ENCODE data around the gene PKNOX1. TPM values are rescaled to one million over a fixed set of nuclear protein-coding genes. Genes with fewer than 3 reads are reported as not detected.

The PKNOX1 gene
- total RNA-seq, 1 experiment from 2014 or later, result 43.4 TPM

DNA sequence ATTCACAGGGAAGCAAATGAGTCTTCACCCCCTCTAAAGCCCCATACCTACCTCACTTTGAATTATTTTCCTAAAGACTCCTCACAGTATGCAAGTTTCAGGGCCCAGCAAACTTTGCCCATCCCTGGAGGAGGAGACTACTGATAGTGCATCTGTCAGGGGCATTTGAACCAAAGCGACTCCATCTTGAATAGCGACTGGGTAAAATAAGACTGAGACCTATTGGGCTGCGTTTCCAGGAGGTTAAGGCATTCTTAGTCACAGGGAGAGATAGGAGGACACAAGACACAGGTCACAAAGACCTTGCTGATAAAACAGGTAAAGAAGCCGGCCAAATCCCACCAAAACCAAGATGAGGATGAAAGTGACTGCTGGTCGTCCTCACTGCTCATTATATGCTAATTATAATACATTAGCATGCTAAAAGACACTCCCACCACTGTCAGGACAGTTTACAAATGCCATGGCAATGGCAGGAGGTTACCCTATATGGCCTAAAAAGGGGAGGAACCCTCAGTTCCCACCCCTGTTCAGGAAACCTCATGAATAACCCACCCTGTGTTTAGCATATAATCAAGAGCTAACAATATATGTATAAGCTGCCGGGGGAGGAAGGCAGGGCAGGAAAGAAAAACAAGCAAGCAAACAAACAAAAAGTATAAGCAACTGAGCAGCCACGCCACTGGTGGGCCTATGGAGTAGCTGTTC is 3.3 kb upstream of the PKNOX1 start:
- peak; percentile 31 for DNase-seq
- H3K4me3 Mint-ChIP-seq, result no peak overlapping the region
- H3K4me1 ChIP-seq (ENCODE audit: insufficient read depth, low read length), result peaks cover 3% of the 10 kb centered on the region; the same call in 1 of the 2 replicates
- peak overlapping the region; percentile 21 for H3K27ac ChIP-seq (ENCODE audit: insufficient read length, low read depth, low read length)
- H3K14ac ChIP-seq (ENCODE audit: insufficient read depth, low read length), result no peak overlapping the region
- no peak overlapping the region for H3K18ac ChIP-seq (ENCODE audit: insufficient read length, low read depth, low read length)
- no peaks in the 10 kb centered on the region for H4K20me1 ChIP-seq (ENCODE audit: control insufficient read depth, insufficient read depth, insufficient read length)
- H2BK12ac ChIP-seq (ENCODE audit: insufficient read length, low read depth, low read length), result peak overlapping the region; percentile 83
- peaks cover 2 to 5% (median 3%) of the 10 kb centered on the region in 3 experiments; a peak in 2 of 7 replicates for H3K36me3 Mint-ChIP-seq (ENCODE audit: insufficient read depth in 1 of 3, low read depth in 3 of 3)
- no peak overlapping the region for H2BK120ac ChIP-seq (ENCODE audit: low read depth, low read length, poor library complexity, severe bottlenecking)
- H3K9ac ChIP-seq (ENCODE audit: extremely low read depth, insufficient read length, low read length), result no peak overlapping the region
- H4K91ac ChIP-seq (ENCODE audit: insufficient read length, low read depth, low read length), result no peak overlapping the region
- no CpG with 5 or more reads among the region's 7 CpGs for WGBS (ENCODE audit: extremely low coverage, insufficient read length, low lambda C conversion rate)
- peaks cover 4% of the 10 kb centered on the region for H3K23me2 ChIP-seq (ENCODE audit: insufficient read length, low read depth, low read length, poor library complexity, severe bottlenecking)
- H3K9me3 ChIP-seq (ENCODE audit: control insufficient read depth, low read depth, low read length), result no peaks in the 10 kb centered on the region
- H3K79me2 ChIP-seq (ENCODE audit: insufficient read depth, low read length), result peaks cover 3% of the 10 kb centered on the region; the same call in 1 of the 2 replicates
- TF ChIP-seq CTCF (conservative IDR thresholded peaks at IDR 0.05), result no peak
- H2BK15ac ChIP-seq (ENCODE audit: low read depth, low read length), result no peak overlapping the region
- peaks cover 32 to 33% of the 10 kb centered on the region in 2 experiments for H3K4me1 Mint-ChIP-seq
- no peak overlapping the region for H2BK5ac ChIP-seq (ENCODE audit: insufficient read length, low read length)
- H3K27me3 Mint-ChIP-seq (ENCODE audit: low read depth), result no peaks in the 10 kb centered on the region
- H3K4me2 ChIP-seq (ENCODE audit: insufficient read depth, insufficient read length, low read length), result no peak overlapping the region
- no peak overlapping the region for H3K56ac ChIP-seq (ENCODE audit: insufficient read length, low read depth, low read length)
- H2BK20ac ChIP-seq (ENCODE audit: low read depth, low read length, poor library complexity, severe bottlenecking), result no peak overlapping the region
- H2AK5ac ChIP-seq (ENCODE audit: insufficient read length, low read length), result no peak overlapping the region
- no peak overlapping the region for H3K23ac ChIP-seq (ENCODE audit: insufficient read length, low read depth, low read length)
- no peaks in the 10 kb centered on the region for H3K79me1 ChIP-seq (ENCODE audit: insufficient read depth, low read depth, low read length, poor library complexity, severe bottlenecking)
- no peak overlapping the region for H4K5ac ChIP-seq (ENCODE audit: insufficient read length, low read depth, low read length)
- no peak overlapping the region for H3T11ph ChIP-seq (ENCODE audit: low read length)
- peaks cover 0 to 3% of the 10 kb centered on the region in 2 experiments; a peak in 2 of 5 replicates for H3K9me3 Mint-ChIP-seq
- H4K8ac ChIP-seq (replicated peaks; ENCODE audit: insufficient read length, low read depth, low read length), result no peak overlapping the region
- no peak overlapping the region for H2AFZ ChIP-seq (ENCODE audit: low read length)
- no peaks in the 10 kb centered on the region for H3K27me3 ChIP-seq (ENCODE audit: insufficient read depth, low read length)
- no peak overlapping the region for H3K4ac ChIP-seq (ENCODE audit: low read depth, low read length)
- peak overlapping the region; percentile 75 to 97 (median 82); a peak in 6 of 7 replicates for H3K27ac Mint-ChIP-seq

Data from H9 (cell line).